ENCODE data around the gene COL10A1.
"Not testable (repeated sequence)": the region's sequence is repeated elsewhere in the genome, so short reads cannot be mapped to it uniquely, and the experiment has no call there.

COL10A1 gene

DNA sequence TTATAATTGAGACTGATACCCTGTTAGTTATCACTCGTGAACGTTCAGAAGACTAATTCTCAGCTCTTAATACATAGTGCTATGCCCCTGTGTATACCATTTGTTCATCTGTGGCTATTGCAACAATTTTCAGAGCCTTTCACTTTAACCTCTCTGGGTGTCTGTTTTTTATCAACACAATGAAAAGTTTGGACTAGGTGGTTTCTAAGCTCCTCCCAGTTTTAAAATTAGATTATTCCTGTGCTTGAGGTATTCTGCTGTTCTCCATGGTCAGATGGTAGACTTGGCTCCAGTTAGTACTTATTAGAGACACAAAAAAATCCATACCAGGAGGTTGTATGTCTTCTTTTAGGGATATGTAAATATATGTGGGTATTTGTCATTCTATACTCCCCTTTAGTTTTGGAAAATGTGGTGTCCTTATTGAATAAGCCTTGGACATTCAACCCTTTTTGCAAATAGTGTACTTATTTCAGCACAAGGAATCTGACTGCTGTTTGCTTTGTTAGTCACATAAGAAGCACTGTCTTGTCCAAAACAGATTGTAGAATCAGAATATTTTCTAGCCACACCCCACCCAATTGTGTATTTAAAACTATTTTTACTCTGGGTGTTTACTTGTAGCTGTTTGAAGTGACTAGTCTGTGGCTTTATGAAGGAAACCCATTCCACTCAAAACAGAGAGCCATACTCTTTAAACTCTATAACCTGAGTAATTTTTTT, 2.0 kb upstream of the COL10A1 start:
- in situ Hi-C loops (cut with MboI; ENCODE audit: low sequenced_read_pairs): no loop called here

DNA sequence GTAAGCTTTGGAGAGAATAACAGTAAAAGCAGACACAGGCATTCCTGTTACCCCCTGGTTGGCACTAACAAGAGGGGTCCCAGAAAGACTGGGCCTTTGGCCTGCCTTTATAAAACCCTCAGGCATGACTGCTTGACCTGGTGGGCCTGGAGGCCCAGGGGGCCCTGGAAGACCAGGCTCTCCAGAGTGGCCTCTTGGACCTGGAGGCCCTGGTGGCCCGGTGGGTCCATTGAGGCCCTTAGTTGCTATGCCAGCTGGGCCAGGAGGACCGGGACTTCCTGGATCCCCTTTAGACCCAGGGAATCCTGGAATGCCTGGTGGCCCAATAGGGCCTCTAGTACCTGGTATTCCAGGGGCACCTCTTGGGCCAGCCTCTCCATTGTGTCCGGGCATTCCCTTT, 5.5 kb downstream of the COL10A1 start:
- in situ Hi-C loops (cut with MboI; ENCODE audit: low sequenced_read_pairs): no loop called here

GRCh38 chr6:116118608-116119007, 7.3 kb downstream of the COL10A1 start:
- in situ Hi-C loops (cut with MboI; ENCODE audit: low sequenced_read_pairs): no loop called here

- in situ Hi-C loops (cut with MboI; ENCODE audit: low sequenced_read_pairs): no loop called here
Measured at GRCh38 chr6:116115781-116116180, 10.2 kb downstream of the COL10A1 start.

- in situ Hi-C loops (cut with MboI; ENCODE audit: low sequenced_read_pairs): no loop called here
Measured at GRCh38 chr6:116113386-116113785, 12.5 kb downstream of the COL10A1 start.

DNA sequence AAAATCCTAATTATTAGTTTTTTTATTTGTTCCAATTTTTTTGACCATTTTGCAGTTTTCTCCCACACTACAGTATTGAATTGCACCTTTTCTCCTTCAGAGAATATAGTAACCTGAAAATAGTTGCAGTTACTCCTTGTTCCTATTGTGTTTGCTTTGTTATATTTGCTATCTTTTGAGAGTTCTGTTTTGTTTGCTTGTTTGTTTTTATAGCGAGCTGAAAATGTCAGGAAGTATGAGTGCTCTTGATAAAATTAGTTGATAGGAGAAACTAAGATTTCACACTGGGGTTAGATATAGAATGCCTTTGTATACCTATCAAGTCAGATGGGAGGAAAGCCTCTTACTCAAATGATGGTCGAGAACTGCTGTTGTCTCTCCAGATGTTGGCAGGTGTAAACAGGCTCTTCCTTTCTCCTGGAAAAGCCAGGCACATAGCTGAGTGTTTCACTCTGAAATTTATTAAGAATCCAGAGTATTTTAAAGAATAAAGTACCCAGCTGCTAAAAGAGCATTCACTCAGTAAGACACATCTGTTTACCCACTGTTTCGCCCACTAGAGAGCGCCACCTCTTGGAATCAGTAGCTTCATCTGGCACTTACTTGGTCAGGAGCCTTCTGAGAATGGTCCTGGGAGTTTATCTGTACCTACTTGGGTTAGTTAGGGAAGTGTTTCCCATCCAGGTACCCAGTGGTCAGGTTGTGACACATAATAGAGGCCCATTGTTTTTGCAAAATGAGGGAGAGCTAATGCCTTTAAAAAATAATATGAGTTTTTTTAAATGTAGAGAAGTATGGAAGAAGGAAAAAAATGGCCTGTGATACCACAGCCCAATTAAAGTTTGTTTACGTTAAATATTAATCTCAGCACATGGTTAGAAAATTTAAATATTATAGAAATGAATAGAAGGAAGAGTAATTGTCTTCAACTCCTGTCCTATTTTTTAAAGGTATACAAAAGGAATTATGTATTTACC, 14.1 kb downstream of the COL10A1 start:
- in situ Hi-C loops (cut with MboI; ENCODE audit: low sequenced_read_pairs): no loop called here

GRCh38 chr6:116108836-116109235, 17.1 kb downstream of the COL10A1 start:
- in situ Hi-C loops (cut with MboI; ENCODE audit: low sequenced_read_pairs): no loop called here

DNA sequence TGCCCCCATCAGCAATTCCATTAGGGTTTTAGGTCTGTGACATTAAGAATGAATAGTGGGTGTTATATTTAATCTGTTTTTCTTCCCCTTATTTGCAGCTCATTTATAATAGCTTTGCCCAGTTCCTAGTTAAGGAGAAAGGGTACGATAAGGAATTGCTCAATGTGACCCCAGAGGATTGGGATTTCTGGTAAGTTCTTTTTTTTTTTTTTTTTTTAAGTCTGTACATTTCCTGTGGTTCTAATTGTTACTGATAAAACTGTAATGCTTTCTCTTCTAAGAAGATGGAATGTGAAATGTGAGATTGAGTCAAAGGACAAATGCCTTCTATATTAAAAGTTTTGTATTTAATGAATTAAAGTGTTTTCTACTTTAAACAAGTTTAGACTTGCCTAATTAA, 19.8 kb downstream of the COL10A1 start:
- in situ Hi-C loops (cut with MboI; ENCODE audit: low sequenced_read_pairs): no loop called here

DNA sequence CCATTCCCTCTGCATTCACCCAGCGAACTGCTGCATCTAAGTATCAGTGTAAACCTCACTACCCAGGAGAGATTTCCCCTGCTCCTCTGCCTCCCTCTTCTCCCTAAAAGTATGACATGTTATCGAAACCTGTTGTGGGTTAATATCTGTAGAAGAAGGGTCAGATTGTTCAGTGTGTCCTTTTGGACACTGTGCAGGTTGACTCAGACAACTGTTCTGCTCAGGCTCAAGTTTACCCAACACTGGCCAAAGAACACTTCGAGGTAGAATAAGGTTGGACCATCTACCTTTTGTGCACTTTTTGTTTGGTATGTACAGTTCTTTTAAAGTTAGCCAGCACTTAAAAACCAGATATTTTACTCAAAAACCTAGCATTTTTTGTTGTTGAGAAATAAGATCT, 20.7 kb downstream of the COL10A1 start:
- in situ Hi-C loops (cut with MboI; ENCODE audit: low sequenced_read_pairs): no loop called here

DNA sequence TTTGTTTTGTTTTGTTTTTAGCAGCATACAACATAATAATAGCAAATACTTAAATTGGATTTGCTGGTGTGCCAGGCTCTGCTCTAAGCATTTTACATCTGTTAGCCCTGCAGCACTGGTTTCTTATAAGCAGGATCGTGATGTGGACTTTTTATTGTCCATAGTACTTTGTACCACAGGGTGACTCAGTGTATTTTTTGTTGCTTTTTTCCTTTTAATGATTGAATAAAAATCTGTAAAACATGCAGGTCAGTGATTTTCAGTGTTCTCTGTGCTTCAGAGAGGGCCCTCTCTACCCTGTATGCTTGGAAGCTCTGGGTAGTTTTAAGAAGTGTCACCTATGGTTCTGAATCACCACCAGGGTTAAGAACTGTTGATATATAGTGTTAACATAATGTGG, 21.3 kb downstream of the COL10A1 start:
- in situ Hi-C loops (cut with MboI; ENCODE audit: low sequenced_read_pairs): no loop called here

GRCh38 chr6:116102873-116103272, 23.1 kb downstream of the COL10A1 start:
- in situ Hi-C loops (cut with MboI; ENCODE audit: low sequenced_read_pairs): no loop called here

DNA sequence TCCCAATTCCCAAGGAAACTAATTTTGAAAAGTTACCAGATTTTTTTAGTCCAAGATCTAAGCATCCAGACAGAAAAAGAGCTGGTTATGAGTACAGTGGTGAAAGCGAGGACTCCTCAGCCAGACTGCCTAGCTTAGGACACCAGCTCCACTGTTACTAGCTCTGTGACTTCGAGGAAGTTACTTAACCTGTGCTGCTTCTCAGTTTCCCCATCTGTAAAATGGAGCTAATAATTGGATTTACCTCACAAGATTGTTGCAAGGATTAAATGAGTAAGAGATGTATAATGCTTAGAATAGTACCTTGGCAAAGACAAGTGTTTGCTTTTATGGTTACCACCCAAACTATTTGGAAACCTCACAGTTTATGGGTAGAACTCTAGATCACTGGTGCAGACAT, 24.1 kb downstream of the COL10A1 start:
- in situ Hi-C loops (cut with MboI; ENCODE audit: low sequenced_read_pairs): no loop called here

DNA sequence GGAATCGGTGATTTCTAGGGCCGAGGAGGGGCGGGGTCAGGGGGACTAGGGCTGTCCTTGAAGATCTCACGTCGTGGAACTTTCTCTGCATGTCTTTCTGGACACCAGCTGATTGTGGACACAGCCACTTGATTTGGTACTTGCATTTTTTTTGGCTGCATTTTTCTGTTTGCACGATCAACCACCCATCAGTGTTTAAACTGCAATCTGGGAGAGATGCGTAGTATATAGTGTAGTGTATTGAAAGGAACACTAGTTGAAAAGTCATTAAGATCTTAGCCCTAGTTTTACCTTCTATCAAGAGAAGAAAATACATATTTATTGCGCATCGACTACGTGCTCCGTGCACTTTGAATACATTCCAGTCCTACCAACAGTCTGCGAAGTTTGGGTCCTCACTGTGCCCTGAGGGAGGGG, 24.6 kb downstream of the COL10A1 start:
- in situ Hi-C loops (cut with MboI; ENCODE audit: low sequenced_read_pairs): no loop called here

DNA sequence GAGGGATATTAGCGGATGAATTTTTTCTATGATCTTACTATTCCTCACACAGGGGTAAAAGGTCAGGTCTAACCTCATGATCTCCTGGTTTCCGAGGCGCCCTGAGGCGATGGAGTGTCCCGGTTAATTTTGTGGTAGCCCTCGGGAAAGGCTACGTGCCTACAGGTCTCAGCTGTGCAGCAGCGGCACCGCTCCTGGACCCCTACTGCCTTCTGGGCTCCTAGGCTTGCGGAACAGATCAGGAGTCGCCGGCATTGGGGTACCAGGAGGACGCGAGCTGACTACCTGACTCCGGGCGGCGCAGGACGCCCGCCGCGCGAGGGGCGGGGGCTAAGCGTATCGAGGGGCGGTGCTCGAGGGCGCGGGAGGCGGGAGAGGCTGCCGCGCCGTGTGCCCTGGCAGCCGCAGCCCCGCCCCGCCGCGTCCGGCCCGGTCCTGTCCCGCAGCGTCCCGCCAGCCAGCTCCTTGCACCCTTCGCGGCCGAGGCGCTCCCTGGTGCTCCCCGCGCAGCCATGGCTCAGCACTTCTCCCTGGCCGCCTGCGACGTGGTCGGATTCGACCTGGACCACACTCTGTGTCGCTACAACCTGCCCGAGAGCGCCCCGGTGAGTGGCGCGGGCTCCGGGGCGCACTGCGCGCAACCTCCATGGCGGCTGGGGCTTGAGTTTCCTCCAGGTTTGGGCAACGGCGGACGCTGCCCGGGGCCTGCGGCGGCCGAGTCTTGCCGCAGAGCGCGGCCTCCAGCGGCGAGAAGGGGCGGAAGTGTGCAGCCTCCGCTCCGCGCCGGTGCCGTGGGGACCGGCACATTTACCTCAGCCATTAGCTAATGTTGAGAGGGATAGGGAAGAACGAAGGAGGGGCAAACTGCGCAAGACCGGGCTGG, 25.3 kb downstream of the COL10A1 start, which contains the start of gene NT5DC1:
NT5DC1 (plus strand) TSS at position 435 of the 883 bp plus-strand sequence; CDS start at position 513, 78 bp downstream.
- in situ Hi-C loops (cut with MboI; ENCODE audit: low sequenced_read_pairs): no loop called here

DNA sequence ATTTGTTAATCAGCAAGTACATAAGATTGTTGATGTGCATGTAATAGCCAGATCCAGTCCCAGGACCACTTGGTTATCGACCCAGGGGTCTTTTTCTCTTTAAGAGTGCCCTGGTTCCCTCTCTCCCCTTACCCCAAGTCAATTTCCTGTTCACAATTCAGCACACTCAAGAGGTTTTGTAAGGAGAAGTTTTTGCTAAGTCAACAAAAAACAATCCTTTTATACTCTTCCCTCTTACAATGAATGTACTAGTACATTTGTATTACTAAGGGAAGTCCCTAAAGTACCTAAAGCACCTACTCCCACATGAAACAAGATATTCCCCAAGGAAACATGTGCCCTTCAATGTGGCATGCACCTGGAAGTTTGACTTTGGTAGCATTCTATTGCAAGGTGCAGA, 26.9 kb downstream of the COL10A1 start:
- in situ Hi-C loops (cut with MboI; ENCODE audit: low sequenced_read_pairs): no loop called here

DNA sequence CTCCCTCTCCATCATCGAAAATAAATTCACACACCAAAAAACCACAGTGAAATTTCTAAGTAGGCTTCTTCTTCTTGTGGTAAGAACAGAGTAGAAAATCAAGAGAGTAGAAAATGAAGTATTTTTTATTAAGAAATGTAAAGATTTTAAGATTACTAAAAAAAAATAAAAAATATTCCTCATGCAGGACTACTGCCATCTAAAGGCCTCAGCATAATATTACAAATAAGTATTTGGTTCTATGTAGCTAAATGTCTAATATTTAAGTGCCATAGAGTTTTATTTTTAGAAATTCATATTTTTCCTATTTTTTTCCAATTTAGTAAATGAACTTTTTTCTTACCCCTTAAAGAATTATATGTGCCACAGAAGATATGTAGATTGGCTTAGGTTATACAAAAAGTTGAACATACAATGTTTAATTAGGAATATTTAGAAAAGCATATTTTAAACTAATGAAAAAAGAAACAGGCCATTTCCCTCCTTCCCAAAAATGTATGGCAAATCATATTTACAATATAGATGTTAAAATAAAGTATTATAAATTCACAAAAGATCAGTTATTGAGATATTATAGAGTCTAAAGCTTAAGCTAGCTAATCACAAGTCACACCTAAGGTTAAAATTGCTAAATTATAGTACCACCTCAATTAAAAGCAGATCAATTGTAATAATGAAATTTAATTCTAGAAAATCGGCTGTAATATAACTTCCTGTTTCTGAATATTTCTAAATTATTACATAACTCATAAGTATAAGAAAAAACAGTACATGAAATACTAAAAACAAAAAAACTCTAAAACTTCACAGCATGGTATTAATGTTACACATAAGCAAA, 28.7 kb downstream of the COL10A1 start:
- in situ Hi-C loops (cut with MboI; ENCODE audit: low sequenced_read_pairs): no loop called here

- in situ Hi-C loops (cut with MboI; ENCODE audit: low sequenced_read_pairs): not testable (repeated sequence)
Measured at GRCh38 chr6:116096048-116096759, 29.7 kb downstream of the COL10A1 start.

- in situ Hi-C loops (cut with MboI; ENCODE audit: low sequenced_read_pairs): no loop called here
Measured at GRCh38 chr6:116094041-116094440, 31.9 kb downstream of the COL10A1 start.

- in situ Hi-C loops (cut with MboI; ENCODE audit: low sequenced_read_pairs): no loop called here
Measured at GRCh38 chr6:116090251-116090650, 35.7 kb downstream of the COL10A1 start.
